ENCODE results near the gene PRXL2A. TPM values are rescaled to one million over a fixed set of nuclear protein-coding genes. Genes with fewer than 3 reads are reported as not detected.

Gene PRXL2A
- total RNA-seq, 2 experiments from 2014 or later = 12.1 to 14.0 TPM

- POLR2A ChIA-PET = no interaction called here
- CTCF ChIA-PET = interaction anchor here (0.6 to 1.7 kb wide), 2 partner anchors 8 to 18 kb away, joined by 5 read pairs; no protein-coding TSS in a partner anchor
Observed at GRCh38 chr10:80436446-80437098, 28.2 kb downstream of the PRXL2A start.

- CTCF ChIA-PET = no interaction called here
- POLR2A ChIA-PET = interaction anchor here (0.5 kb wide), 1 partner anchor 63 kb away, joined by 17 read pairs; no protein-coding TSS in a partner anchor
Observed at GRCh38 chr10:80437227-80437626, 28.9 kb downstream of the PRXL2A start.

GRCh38 chr10:80441831-80442230 is 33.5 kb downstream of the PRXL2A start:
- CTCF ChIA-PET = interaction anchor here (10.2 kb wide), 1 partner anchor 62 kb away, joined by 149 read pairs; no protein-coding TSS in a partner anchor
- POLR2A ChIA-PET = no interaction called here

GRCh38 chr10:80442879-80443278 is 34.5 kb downstream of the PRXL2A start:
- CTCF ChIA-PET = interaction anchor here (1.1 to 10.2 kb wide), 4 partner anchors 8 to 70 kb away, joined by 3 to 149 read pairs (median 4); no protein-coding TSS in a partner anchor
- POLR2A ChIA-PET = no interaction called here

GRCh38 chr10:80443531-80443974 is 35.2 kb downstream of the PRXL2A start:
- CTCF ChIA-PET = interaction anchor here (0.6 to 10.2 kb wide), 17 partner anchors 8 to 153 kb away, joined by 3 to 149 read pairs (median 4); partner anchors contain the start of gene SH2D4B
- POLR2A ChIA-PET = interaction anchor here (0.6 kb wide), 1 partner anchor 35 kb away, joined by 4 read pairs; the partner anchor contains the start of gene PRXL2A

- ChIA-PET POLR2A (interaction anchor here (0.6 kb wide), 1 partner anchor 36 kb away, joined by 4 read pairs; the partner anchor contains the start of gene PRXL2A), CTCF (interaction anchor here (0.6 to 10.2 kb wide), 21 partner anchors 8 to 152 kb away, joined by 3 to 149 read pairs (median 4); partner anchors contain the start of genes PRXL2A and SH2D4B)
Observed at GRCh38 chr10:80444124-80444523, 35.8 kb downstream of the PRXL2A start.

GRCh38 chr10:80444646-80445319 is 36.4 kb downstream of the PRXL2A start:
- CTCF ChIA-PET = interaction anchor here (0.5 to 10.2 kb wide), 24 partner anchors 8 to 152 kb away, joined by 3 to 149 read pairs (median 4); partner anchors contain the start of genes PRXL2A and SH2D4B
- POLR2A ChIA-PET = interaction anchor here (1.0 kb wide), 1 partner anchor 61 kb away, joined by 3 read pairs; no protein-coding TSS in a partner anchor

- ChIA-PET CTCF (interaction anchor here (0.9 to 10.2 kb wide), 4 partner anchors 52 to 65 kb away, joined by 3 to 149 read pairs (median 3); no protein-coding TSS in a partner anchor), POLR2A (interaction anchor here (0.6 kb wide), 1 partner anchor 27 kb away, joined by 4 read pairs; no protein-coding TSS in a partner anchor)
Observed at GRCh38 chr10:80447436-80448190, 39.3 kb downstream of the PRXL2A start.

GRCh38 chr10:80448209-80448942 is 40.0 kb downstream of the PRXL2A start:
- ChIA-PET POLR2A (interaction anchor here (0.6 kb wide), 1 partner anchor 26 kb away, joined by 4 read pairs; no protein-coding TSS in a partner anchor), CTCF (interaction anchor here (0.9 to 10.2 kb wide), 4 partner anchors 51 to 65 kb away, joined by 3 to 149 read pairs (median 3); no protein-coding TSS in a partner anchor)

GRCh38 chr10:80449520-80449919 is 41.2 kb downstream of the PRXL2A start:
- CTCF ChIA-PET = interaction anchor here (1.4 to 10.2 kb wide), 2 partner anchors 54 to 59 kb away, joined by 4 to 149 read pairs; no protein-coding TSS in a partner anchor

GRCh38 chr10:80451132-80451531 is 42.8 kb downstream of the PRXL2A start:
- ChIA-PET POLR2A (no interaction called here), CTCF (interaction anchor here (10.2 kb wide), 1 partner anchor 52 kb away, joined by 149 read pairs; no protein-coding TSS in a partner anchor)

More at GRCh38 chr10:80449520-80449919, 41.2 kb downstream of the PRXL2A start:
- POLR2A ChIA-PET = no interaction called here

- CTCF ChIA-PET = interaction anchor here (10.2 kb wide), 1 partner anchor 52 kb away, joined by 149 read pairs; no protein-coding TSS in a partner anchor
- POLR2A ChIA-PET = no interaction called here
Observed at GRCh38 chr10:80452069-80452468, 43.7 kb downstream of the PRXL2A start.

- POLR2A ChIA-PET = no interaction called here
- CTCF ChIA-PET = interaction anchor here (1.1 to 1.5 kb wide), 2 partner anchors 8 to 48 kb away, joined by 4 to 9 read pairs; no protein-coding TSS in a partner anchor
Observed at GRCh38 chr10:80452640-80453039, 44.3 kb downstream of the PRXL2A start.

- CTCF ChIA-PET = interaction anchor here (0.9 to 1.5 kb wide), 5 partner anchors 9 to 58 kb away, joined by 3 to 9 read pairs (median 4); no protein-coding TSS in a partner anchor
- POLR2A ChIA-PET = interaction anchor here (0.8 kb wide), 1 partner anchor 53 kb away, joined by 3 read pairs; no protein-coding TSS in a partner anchor
Observed at GRCh38 chr10:80453056-80453841, 44.9 kb downstream of the PRXL2A start.

GRCh38 chr10:80453842-80454512 is 45.6 kb downstream of the PRXL2A start, which contains the start of gene TSPAN14:
TSPAN14 (plus strand) TSS chr10:80454310; CDS start chr10:80489234, 34,924 bp downstream.
- POLR2A ChIA-PET = interaction anchor here (0.8 kb wide), 1 partner anchor 52 kb away, joined by 3 read pairs; no protein-coding TSS in a partner anchor
- CTCF ChIA-PET = interaction anchor here (0.7 to 1.5 kb wide), 6 partner anchors 10 to 57 kb away, joined by 3 to 9 read pairs (median 4); no protein-coding TSS in a partner anchor
